DND-41 (cell line): ENCODE results near the gene UPP1.

Experiments used
- CTCF ChIP-seq: IDR thresholded peaks from 2 replicates; pipeline ENCODE4 v1.5.1; 2012; ENCODE audit warnings: borderline replicate concordance, low read length, moderate library complexity, mild to moderate bottlenecking; ENCODE audit not compliant: poor library complexity, severe bottlenecking; ENCODE audit errors: extremely low read depth
- EZH2 ChIP-seq: IDR thresholded peaks from 3 replicates; pipeline ENCODE4 v1.6.1; 2012; ENCODE audit warnings: borderline replicate concordance, low read depth, mild to moderate bottlenecking, moderate library complexity, low read length, inconsistent platforms; ENCODE audit not compliant: severe bottlenecking

GRCh38 chr7:48139459-48139858 lies 50.4 kb downstream of the UPP1 start:
- TF ChIP-seq CTCF (no peak), EZH2 (no peak)
